ENCODE measurements around the gene TRAPPC4. TPM values are rescaled to one million over a fixed set of nuclear protein-coding genes. Genes with fewer than 3 reads are reported as not detected.
A peak's percentile ranks its signal among the peaks of the same experiment; 100 is the strongest.
"Not testable (repeated sequence)": the region's sequence is repeated elsewhere in the genome, so short reads cannot be mapped to it uniquely, and the experiment has no call there.

The TRAPPC4 gene
- total RNA-seq, 4 donors from 2014 or later, result 56.9 to 75.0 (median 63.9) TPM

- Histone ChIP-seq H3K4me3 (peak within 1 kb of the TSS; percentile 88), H3K9me3 (no peaks in the 10 kb centered on the region), H3K27ac (peak within 1 kb of the TSS; percentile 92), H3K36me3 (peaks cover 2% of the 10 kb centered on the region), H3K27me3 (no peaks in the 10 kb centered on the region), H3K4me1 (peaks cover 26% of the 10 kb centered on the region)
- no peak for TF ChIP-seq CTCF (IDR thresholded peaks at IDR 0.05)
- no peak for TF ChIP-seq EP300 (IDR thresholded peaks at IDR 0.05)
- no peak for TF ChIP-seq POLR2AphosphoS5 (IDR thresholded peaks at IDR 0.05)
- no peak for TF ChIP-seq POLR2A (IDR thresholded peaks at IDR 0.05)
- WGBS, result under 1% methylated on average over 37 of the region's 67 CpGs
- peak; percentile 97 to 99 for DNase-seq (ENCODE audit: low spot score in 2 of 2)
Observed at GRCh38 chr11:119030329-119031047, 11.9 kb downstream of the TRAPPC4 start, which contains the start of gene SLC37A4. TSS of gene SLC37A4 (minus strand) at chr11:119030877.

GRCh38 chr11:119031912-119032280 is 13.3 kb downstream of the TRAPPC4 start:
- Histone ChIP-seq H3K4me1 (peaks cover 26% of the 10 kb centered on the region), H3K27ac (no peak overlapping the region), H3K9me3 (no peaks in the 10 kb centered on the region), H3K4me3 (no peak overlapping the region), H3K36me3 (no peaks in the 10 kb centered on the region), H3K27me3 (no peaks in the 10 kb centered on the region)
- WGBS, result 75% methylated on average over 9 of the region's 9 CpGs
- TF ChIP-seq EP300 (IDR thresholded peaks at IDR 0.05) (no peak), POLR2A (IDR thresholded peaks at IDR 0.05) (no peak), POLR2AphosphoS5 (IDR thresholded peaks at IDR 0.05) (no peak), CTCF (IDR thresholded peaks at IDR 0.05) (no peak)
- no peak for DNase-seq (ENCODE audit: low spot score in 2 of 2)

GRCh38 chr11:119033421-119033820 is 14.9 kb downstream of the TRAPPC4 start:
- not testable (repeated sequence) for H3K4me3 ChIP-seq; H3K9me3 ChIP-seq; DNase-seq (ENCODE audit: low spot score in 2 of 2); H3K36me3 ChIP-seq; H3K27ac ChIP-seq; H3K27me3 ChIP-seq
- 84% methylated on average over 10 of the region's 10 CpGs for WGBS
- H3K4me1 ChIP-seq, result peaks cover 22% of the 10 kb centered on the region

GRCh38 chr11:119034813-119035212 is 16.2 kb downstream of the TRAPPC4 start:
- Histone ChIP-seq H3K9me3 (no peaks in the 10 kb centered on the region), H3K4me3 (no peak overlapping the region), H3K27ac (no peak overlapping the region), H3K36me3 (no peaks in the 10 kb centered on the region), H3K27me3 (no peaks in the 10 kb centered on the region), H3K4me1 (peaks cover 8% of the 10 kb centered on the region)
- no peak for TF ChIP-seq POLR2A (IDR thresholded peaks at IDR 0.05)
- TF ChIP-seq EP300 (IDR thresholded peaks at IDR 0.05), result no peak
- no peak for TF ChIP-seq CTCF (IDR thresholded peaks at IDR 0.05)
- no peak for TF ChIP-seq POLR2AphosphoS5 (IDR thresholded peaks at IDR 0.05)
- WGBS, result 84% methylated on average over 3 of the region's 3 CpGs
- DNase-seq (ENCODE audit: low spot score in 2 of 2), result no peak

- 73% methylated on average over 5 of the region's 5 CpGs for WGBS
Observed at GRCh38 chr11:119038884-119039283, 20.3 kb downstream of the TRAPPC4 start.

GRCh38 chr11:119039471-119039870 is 20.9 kb downstream of the TRAPPC4 start:
- not testable (repeated sequence) for DNase-seq (ENCODE audit: low spot score in 2 of 2); H3K36me3 ChIP-seq; H3K27me3 ChIP-seq; H3K4me1 ChIP-seq; H3K9me3 ChIP-seq; H3K4me3 ChIP-seq; H3K27ac ChIP-seq
- 45% methylated on average over 11 of the region's 11 CpGs for WGBS

More at GRCh38 chr11:119038884-119039283, 20.3 kb downstream of the TRAPPC4 start:
- Histone ChIP-seq H3K4me1 (no peaks in the 10 kb centered on the region), H3K27ac (no peak overlapping the region), H3K9me3 (no peaks in the 10 kb centered on the region), H3K4me3 (no peak overlapping the region), H3K36me3 (no peaks in the 10 kb centered on the region), H3K27me3 (no peaks in the 10 kb centered on the region)
- TF ChIP-seq POLR2AphosphoS5 (IDR thresholded peaks at IDR 0.05), result no peak
- no peak for TF ChIP-seq CTCF (IDR thresholded peaks at IDR 0.05)
- TF ChIP-seq POLR2A (IDR thresholded peaks at IDR 0.05), result no peak
- TF ChIP-seq EP300 (IDR thresholded peaks at IDR 0.05), result no peak
- DNase-seq (ENCODE audit: low spot score in 2 of 2), result no peak
